ENCODE data around the gene NAALAD2. TPM values are rescaled to one million over a fixed set of nuclear protein-coding genes. Genes with fewer than 3 reads are reported as not detected.
A peak's percentile ranks its signal among the peaks of the same experiment; 100 is the strongest.

NAALAD2 gene
- total and polyA plus RNA-seq, 3 experiments from 2014 or later = not detected

GRCh38 chr11:90171359-90171758, 36.9 kb downstream of the NAALAD2 start:
- Mint-ChIP-seq H3K27me3 (peaks cover 4% of the 10 kb centered on the region in 2 donors), H3K9me3 (no peaks in the 10 kb centered on the region), H3K36me3 (no peaks in the 10 kb centered on the region), H3K4me1 (no peaks in the 10 kb centered on the region), H3K27ac (no peak overlapping the region), H3K4me3 (no peak overlapping the region)
- Histone ChIP-seq H3K4me1 (ENCODE audit: insufficient read depth, low read length) (no peaks in the 10 kb centered on the region), H3K4me3 (ENCODE audit: low read length) (no peak overlapping the region), H3K27me3 (ENCODE audit: insufficient read depth, low read length, poor library complexity, severe bottlenecking) (no peaks in the 10 kb centered on the region), H3K27ac (ENCODE audit: low read depth, low read length) (no peak overlapping the region), H3K9me3 (ENCODE audit: low read length) (no peaks in the 10 kb centered on the region), H3K36me3 (ENCODE audit: insufficient read depth, low read length) (no peaks in the 10 kb centered on the region)
- DNase-seq = no peak
- CTCF ChIA-PET = no interaction called here
- POLR2A ChIA-PET = no interaction called here

GRCh38 chr11:90176069-90176468, 41.6 kb downstream of the NAALAD2 start:
- Histone ChIP-seq H3K27me3 (ENCODE audit: insufficient read depth, low read length, poor library complexity, severe bottlenecking) (no peaks in the 10 kb centered on the region), H3K4me1 (ENCODE audit: insufficient read depth, low read length) (no peaks in the 10 kb centered on the region), H3K36me3 (ENCODE audit: insufficient read depth, low read length) (no peaks in the 10 kb centered on the region), H3K9me3 (ENCODE audit: low read length) (no peaks in the 10 kb centered on the region), H3K27ac (ENCODE audit: low read depth, low read length) (no peak overlapping the region), H3K4me3 (ENCODE audit: low read length) (no peak overlapping the region)
- Mint-ChIP-seq H3K4me1 (no peaks in the 10 kb centered on the region), H3K27me3 (peaks cover 8 to 22% of the 10 kb centered on the region in 2 donors), H3K4me3 (no peak overlapping the region), H3K36me3 (no peaks in the 10 kb centered on the region), H3K9me3 (no peaks in the 10 kb centered on the region), H3K27ac (no peak overlapping the region)
- DNase-seq = no peak
- POLR2A ChIA-PET = no interaction called here
- CTCF ChIA-PET = no interaction called here

- no peaks in the 10 kb centered on the region for H3K27me3 ChIP-seq (ENCODE audit: insufficient read depth, low read length, poor library complexity, severe bottlenecking)
- H3K4me3 Mint-ChIP-seq = no peak overlapping the region
- DNase-seq = no peak
- H3K27ac ChIP-seq (ENCODE audit: low read depth, low read length) = no peak overlapping the region
- no peaks in the 10 kb centered on the region for H3K36me3 ChIP-seq (ENCODE audit: insufficient read depth, low read length)
- no peaks in the 10 kb centered on the region for H3K4me1 ChIP-seq (ENCODE audit: insufficient read depth, low read length)
- H3K9me3 ChIP-seq (ENCODE audit: low read length) = no peaks in the 10 kb centered on the region
- no peak overlapping the region for H3K4me3 ChIP-seq (ENCODE audit: low read length)
- H3K36me3 Mint-ChIP-seq = no peaks in the 10 kb centered on the region
- no peaks in the 10 kb centered on the region for H3K9me3 Mint-ChIP-seq
- H3K27ac Mint-ChIP-seq = no peak overlapping the region
- ChIA-PET CTCF (no interaction called here), POLR2A (no interaction called here)
- no peaks in the 10 kb centered on the region for H3K4me1 Mint-ChIP-seq
- H3K27me3 Mint-ChIP-seq = peaks cover 6 to 18% of the 10 kb centered on the region in 2 donors
Observed at GRCh38 chr11:90178751-90179150, 44.3 kb downstream of the NAALAD2 start.

GRCh38 chr11:90179923-90180322, 45.5 kb downstream of the NAALAD2 start:
- H3K27me3 ChIP-seq (ENCODE audit: insufficient read depth, low read length, poor library complexity, severe bottlenecking) = no peaks in the 10 kb centered on the region
- H3K27me3 Mint-ChIP-seq = peaks cover 4 to 18% of the 10 kb centered on the region in 2 donors
- CTCF ChIA-PET = no interaction called here
- no peaks in the 10 kb centered on the region for H3K36me3 Mint-ChIP-seq
- no peaks in the 10 kb centered on the region for H3K4me1 ChIP-seq (ENCODE audit: insufficient read depth, low read length)
- no peak overlapping the region for H3K4me3 ChIP-seq (ENCODE audit: low read length)
- POLR2A ChIA-PET = no interaction called here
- H3K4me1 Mint-ChIP-seq = no peaks in the 10 kb centered on the region
- no peak overlapping the region for H3K4me3 Mint-ChIP-seq
- H3K27ac ChIP-seq (ENCODE audit: low read depth, low read length) = no peak overlapping the region
- H3K27ac Mint-ChIP-seq = no peak overlapping the region
- no peak for DNase-seq
- no peaks in the 10 kb centered on the region for H3K9me3 ChIP-seq (ENCODE audit: low read length)
- H3K36me3 ChIP-seq (ENCODE audit: insufficient read depth, low read length) = no peaks in the 10 kb centered on the region
- no peaks in the 10 kb centered on the region for H3K9me3 Mint-ChIP-seq

GRCh38 chr11:90187839-90188238, 53.4 kb downstream of the NAALAD2 start:
- no peaks in the 10 kb centered on the region for H3K9me3 ChIP-seq (ENCODE audit: low read length)
- H3K36me3 Mint-ChIP-seq = peaks cover 0 to 2% (median 0%) of the 10 kb centered on the region in 3 donors
- no peak overlapping the region for H3K4me3 ChIP-seq (ENCODE audit: low read length)
- no peaks in the 10 kb centered on the region for H3K9me3 Mint-ChIP-seq
- no peak overlapping the region for H3K27ac ChIP-seq (ENCODE audit: low read depth, low read length)
- POLR2A ChIA-PET = no interaction called here
- H3K36me3 ChIP-seq (ENCODE audit: insufficient read depth, low read length) = no peaks in the 10 kb centered on the region
- H3K27me3 ChIP-seq (ENCODE audit: insufficient read depth, low read length, poor library complexity, severe bottlenecking) = no peaks in the 10 kb centered on the region
- CTCF ChIA-PET = interaction anchor here (3.8 kb wide), 1 partner anchor 17 kb away, joined by 11 read pairs; no protein-coding TSS in a partner anchor
- H3K4me1 Mint-ChIP-seq = peaks cover 0 to 4% (median 0%) of the 10 kb centered on the region in 3 donors
- peak overlapping the region in 1 of 8 donors; percentile 87 for H3K27ac Mint-ChIP-seq
- H3K4me1 ChIP-seq (ENCODE audit: insufficient read depth, low read length) = no peaks in the 10 kb centered on the region
- H3K4me3 Mint-ChIP-seq = no peak overlapping the region
- no peak for DNase-seq
- H3K27me3 Mint-ChIP-seq = no peaks in the 10 kb centered on the region

GRCh38 chr11:90189011-90189410, 54.5 kb downstream of the NAALAD2 start:
- peaks cover 0 to 4% (median 0%) of the 10 kb centered on the region in 3 donors for H3K4me1 Mint-ChIP-seq
- no peak overlapping the region for H3K4me3 ChIP-seq (ENCODE audit: low read length)
- H3K36me3 Mint-ChIP-seq = peaks cover 0 to 2% (median 0%) of the 10 kb centered on the region in 3 donors
- no peak for DNase-seq
- H3K27ac Mint-ChIP-seq = no peak overlapping the region
- H3K27ac ChIP-seq (ENCODE audit: low read depth, low read length) = no peak overlapping the region
- H3K27me3 Mint-ChIP-seq = no peaks in the 10 kb centered on the region
- H3K9me3 Mint-ChIP-seq = no peaks in the 10 kb centered on the region
- no peak overlapping the region for H3K4me3 Mint-ChIP-seq
- ChIA-PET CTCF (interaction anchor here (3.8 kb wide), 1 partner anchor 15 kb away, joined by 11 read pairs; no protein-coding TSS in a partner anchor), POLR2A (no interaction called here)
- H3K36me3 ChIP-seq (ENCODE audit: insufficient read depth, low read length) = no peaks in the 10 kb centered on the region
- no peaks in the 10 kb centered on the region for H3K4me1 ChIP-seq (ENCODE audit: insufficient read depth, low read length)
- H3K27me3 ChIP-seq (ENCODE audit: insufficient read depth, low read length, poor library complexity, severe bottlenecking) = no peaks in the 10 kb centered on the region
- no peaks in the 10 kb centered on the region for H3K9me3 ChIP-seq (ENCODE audit: low read length)

- Histone ChIP-seq H3K27me3 (ENCODE audit: insufficient read depth, low read length, poor library complexity, severe bottlenecking) (no peaks in the 10 kb centered on the region), H3K9me3 (ENCODE audit: low read length) (no peaks in the 10 kb centered on the region), H3K27ac (ENCODE audit: low read depth, low read length) (no peak overlapping the region), H3K4me3 (ENCODE audit: low read length) (no peak overlapping the region), H3K4me1 (ENCODE audit: insufficient read depth, low read length) (no peaks in the 10 kb centered on the region), H3K36me3 (ENCODE audit: insufficient read depth, low read length) (no peaks in the 10 kb centered on the region)
- Mint-ChIP-seq H3K36me3 (peaks cover 0 to 6% (median 5%) of the 10 kb centered on the region in 3 donors), H3K27ac (peak overlapping the region in 3 of 8 donors; percentile 6 to 47 (median 23)), H3K27me3 (no peaks in the 10 kb centered on the region), H3K4me1 (peaks cover 0 to 4% (median 0%) of the 10 kb centered on the region in 3 donors), H3K9me3 (no peaks in the 10 kb centered on the region), H3K4me3 (no peak overlapping the region)
- ChIA-PET POLR2A (no interaction called here), CTCF (interaction anchor here (1.0 kb wide), 1 partner anchor 12 kb away, joined by 5 read pairs; no protein-coding TSS in a partner anchor)
- DNase-seq = no peak
Observed at GRCh38 chr11:90192869-90193582, 58.6 kb downstream of the NAALAD2 start.

- H3K36me3 Mint-ChIP-seq = peaks cover 0 to 30% (median 8%) of the 10 kb centered on the region in 3 donors
- ChIA-PET POLR2A (no interaction called here), CTCF (interaction anchor here (1.4 kb wide), 1 partner anchor 12 kb away, joined by 3 read pairs; no protein-coding TSS in a partner anchor)
- no peaks in the 10 kb centered on the region for H3K9me3 Mint-ChIP-seq
- H3K27me3 ChIP-seq (ENCODE audit: insufficient read depth, low read length, poor library complexity, severe bottlenecking) = no peaks in the 10 kb centered on the region
- no peak overlapping the region for H3K4me3 Mint-ChIP-seq
- H3K36me3 ChIP-seq (ENCODE audit: insufficient read depth, low read length) = no peaks in the 10 kb centered on the region
- H3K27ac ChIP-seq (ENCODE audit: low read depth, low read length) = no peak overlapping the region
- H3K4me3 ChIP-seq (ENCODE audit: low read length) = no peak overlapping the region
- no peaks in the 10 kb centered on the region for H3K27me3 Mint-ChIP-seq
- H3K27ac Mint-ChIP-seq = peak overlapping the region in 4 of 8 donors; percentile 3 to 48 (median 25)
- DNase-seq = no peak
- no peaks in the 10 kb centered on the region for H3K9me3 ChIP-seq (ENCODE audit: low read length)
- H3K4me1 ChIP-seq (ENCODE audit: insufficient read depth, low read length) = no peaks in the 10 kb centered on the region
- peaks cover 2 to 6% (median 5%) of the 10 kb centered on the region in 3 donors for H3K4me1 Mint-ChIP-seq
Observed at GRCh38 chr11:90197377-90197776, 62.9 kb downstream of the NAALAD2 start.

Measured in CD8-positive, alpha-beta memory T cell (primary cell).